GM21526 (cell line): ENCODE results near the gene DLL4.

ENCODE experiments used
- ATAC-seq: cut with Tn5 transposase; IDR thresholded peaks from one replicate; pipeline ENCODE4 v1.9.1; 2021; ENCODE audit warnings: moderate library complexity; ENCODE audit not compliant: unreplicated experiment, low FRiP score

DLL4 gene

GRCh38 chr15:40906091-40906990, 22.8 kb upstream of the DLL4 start:
- ATAC-seq, result peak; percentile 44

- ATAC-seq, result peak; percentile 5
Observed at GRCh38 chr15:40906991-40907802, 21.9 kb upstream of the DLL4 start.

- no peak for ATAC-seq
Observed at GRCh38 chr15:40908095-40908494, 21.0 kb upstream of the DLL4 start.

DNA sequence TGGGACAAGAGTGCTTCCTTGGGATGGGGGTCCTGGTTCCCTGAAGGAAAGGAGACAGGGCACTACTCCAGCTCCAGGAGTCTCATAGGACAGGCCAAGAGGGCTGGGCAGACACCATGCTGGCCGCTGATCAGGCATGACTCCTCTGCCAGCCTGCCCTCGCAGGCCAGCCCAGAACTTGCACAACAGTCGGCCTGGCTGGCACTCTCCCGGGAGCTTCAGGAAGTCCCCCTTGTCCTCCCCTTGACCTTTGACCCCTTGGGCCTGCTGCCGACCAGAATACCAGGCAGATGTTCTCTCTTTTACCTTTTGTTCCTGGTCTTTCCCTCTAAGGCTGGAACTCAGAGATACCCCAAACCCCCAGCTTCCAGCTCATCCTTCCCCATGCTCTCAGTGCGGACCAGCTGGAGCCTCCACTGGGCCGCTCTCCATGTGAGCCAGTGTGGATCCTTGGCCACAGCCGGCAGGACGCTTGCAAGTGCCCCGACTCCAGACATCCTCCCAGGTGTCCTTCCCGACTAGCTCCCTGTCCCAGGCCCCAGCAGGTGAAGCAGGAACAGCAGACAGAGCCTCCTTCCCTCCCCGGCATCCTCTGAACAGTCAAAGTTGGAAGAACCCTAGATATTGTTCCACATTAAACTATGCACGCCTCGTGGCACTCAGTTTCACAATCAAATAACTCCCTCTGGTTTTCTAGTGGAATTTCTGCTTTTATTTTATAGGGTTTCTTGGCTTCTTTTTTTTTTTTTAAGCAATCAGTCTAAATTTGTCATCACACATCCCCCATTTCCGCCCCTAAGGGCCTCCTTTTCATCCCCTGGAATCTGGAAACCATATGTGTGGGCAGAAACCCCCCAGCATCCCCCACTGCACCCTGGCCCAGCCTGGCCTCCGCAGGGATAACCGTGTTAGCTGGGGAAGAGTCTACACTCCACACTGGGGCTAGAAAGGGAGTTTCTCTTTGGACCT, 19.2 kb upstream of the DLL4 start:
- no peak for ATAC-seq

GRCh38 chr15:40911141-40911540, 18.0 kb upstream of the DLL4 start:
- no peak for ATAC-seq

GRCh38 chr15:40911693-40912092, 17.4 kb upstream of the DLL4 start:
- no peak for ATAC-seq

- ATAC-seq, result no peak
Observed at GRCh38 chr15:40912478-40912877, 16.7 kb upstream of the DLL4 start.

- ATAC-seq, result no peak
Observed at GRCh38 chr15:40914013-40914412, 15.1 kb upstream of the DLL4 start.

DNA sequence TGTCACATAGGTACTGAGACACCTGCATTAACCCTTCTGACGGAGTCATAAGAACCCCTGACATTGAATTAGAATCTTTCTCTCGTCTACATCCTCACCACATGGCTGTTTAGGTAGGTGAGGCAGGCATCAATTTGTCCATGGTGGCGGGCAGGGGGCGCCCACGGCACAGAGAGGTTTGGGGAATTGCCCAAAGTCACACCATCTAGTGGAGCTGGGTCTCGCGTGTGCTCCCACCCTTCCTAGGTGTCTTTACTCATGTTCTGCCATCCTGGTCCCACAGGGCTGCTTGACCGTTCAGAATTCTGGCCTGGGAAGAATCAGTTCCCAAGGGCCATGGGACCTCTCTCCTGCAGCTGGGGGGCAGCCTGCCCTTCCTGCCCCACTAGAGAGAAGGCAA, 14.7 kb upstream of the DLL4 start:
- ATAC-seq, result no peak

- no peak for ATAC-seq
Observed at GRCh38 chr15:40915116-40915661, 14.0 kb upstream of the DLL4 start.

DNA sequence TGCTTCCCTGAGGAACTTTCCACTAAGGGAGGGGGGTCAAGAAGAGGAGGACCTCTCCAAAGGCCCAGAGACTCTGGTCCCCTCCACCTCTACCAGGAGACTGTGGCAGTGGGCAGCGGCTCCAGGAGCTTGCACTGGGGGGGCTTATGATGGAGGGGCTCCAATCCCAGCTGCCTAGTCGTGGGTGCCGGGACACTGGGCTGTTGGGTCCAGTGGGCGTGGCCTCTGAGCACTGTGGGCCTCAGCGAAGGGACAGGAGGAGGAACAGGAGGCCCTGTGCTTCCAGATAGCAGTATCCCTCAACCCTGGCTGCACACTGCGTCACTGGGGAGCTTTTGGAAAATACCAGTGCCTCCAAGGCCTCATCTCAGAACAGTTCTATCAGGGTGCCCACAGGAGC, 13.5 kb upstream of the DLL4 start:
- ATAC-seq, result no peak

DNA sequence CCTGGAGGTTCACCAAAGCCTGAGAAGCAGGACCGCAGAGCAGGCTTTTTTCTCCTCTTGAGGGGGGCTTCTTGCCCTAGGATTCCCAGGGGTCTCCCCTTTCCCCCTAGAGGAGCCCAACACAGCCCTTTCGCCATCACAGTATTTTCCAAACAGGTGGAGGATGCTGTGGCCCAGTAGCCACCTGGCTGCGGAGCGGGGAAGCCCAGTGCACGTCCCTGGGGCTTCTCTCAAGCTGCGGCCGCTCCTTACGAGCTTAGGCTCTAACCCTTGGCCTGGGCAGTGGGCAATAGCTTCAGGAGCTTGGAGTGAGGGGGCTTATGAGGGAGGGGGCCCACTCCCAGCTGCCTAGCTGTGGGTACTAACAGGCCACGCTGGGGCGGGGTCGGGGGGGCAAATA, 11.6 kb upstream of the DLL4 start:
- ATAC-seq, result no peak

GRCh38 chr15:40918146-40918798, 10.9 kb upstream of the DLL4 start:
- no peak for ATAC-seq

GRCh38 chr15:40918799-40919392, 10.2 kb upstream of the DLL4 start:
- ATAC-seq, result no peak

DNA sequence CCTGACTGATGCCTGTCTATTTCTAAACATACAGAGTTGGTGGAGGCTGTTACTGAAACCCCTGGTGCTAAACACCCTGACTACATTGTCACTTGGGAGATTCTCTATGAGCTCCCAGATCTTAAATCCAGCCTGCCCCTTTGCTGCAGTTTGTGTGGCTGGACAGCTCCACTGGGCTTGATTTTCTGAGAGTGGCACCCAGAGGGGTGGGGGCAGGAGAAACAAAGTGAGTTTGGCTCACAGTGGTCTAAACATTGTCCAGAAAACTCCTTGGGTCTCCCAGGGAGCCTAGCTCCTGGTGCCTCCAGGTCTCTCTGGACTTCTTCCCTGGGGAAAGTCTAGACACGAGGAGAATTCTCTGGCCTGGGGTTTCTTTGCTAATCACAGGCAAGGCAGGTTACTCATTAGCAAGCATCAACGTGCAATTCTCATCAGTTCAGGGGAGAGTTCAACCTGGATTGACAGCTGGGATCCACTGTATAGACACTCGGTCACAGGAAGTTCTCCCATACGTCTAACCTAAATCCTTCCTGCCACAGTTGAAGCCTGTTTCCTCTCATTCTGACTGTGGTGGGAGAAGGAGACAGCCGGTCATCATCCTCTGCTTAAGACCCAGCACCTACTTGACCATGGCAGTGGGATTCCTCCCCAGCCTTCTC, 7.1 kb upstream of the DLL4 start:
- ATAC-seq, result no peak

DNA sequence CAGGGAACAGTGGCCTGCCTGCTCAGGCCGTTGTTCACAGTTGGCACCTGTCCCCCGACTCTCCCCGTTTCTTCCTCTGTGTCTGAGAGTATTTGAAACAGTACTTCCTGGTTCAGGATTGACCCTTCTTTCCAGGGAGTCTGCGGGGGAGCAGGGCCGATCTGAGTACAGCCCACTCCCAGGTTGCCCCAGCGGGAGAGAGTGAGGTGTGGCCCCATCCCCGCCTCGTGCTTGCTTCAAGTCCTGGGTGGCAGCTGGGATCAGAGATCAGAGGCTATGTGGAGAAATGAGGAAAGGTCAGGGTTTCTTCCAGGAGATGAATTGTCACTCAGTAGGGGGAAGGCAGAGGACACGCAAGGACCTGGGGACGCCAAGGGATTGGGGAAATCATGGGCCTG, 6.5 kb upstream of the DLL4 start:
- ATAC-seq, result no peak

DNA sequence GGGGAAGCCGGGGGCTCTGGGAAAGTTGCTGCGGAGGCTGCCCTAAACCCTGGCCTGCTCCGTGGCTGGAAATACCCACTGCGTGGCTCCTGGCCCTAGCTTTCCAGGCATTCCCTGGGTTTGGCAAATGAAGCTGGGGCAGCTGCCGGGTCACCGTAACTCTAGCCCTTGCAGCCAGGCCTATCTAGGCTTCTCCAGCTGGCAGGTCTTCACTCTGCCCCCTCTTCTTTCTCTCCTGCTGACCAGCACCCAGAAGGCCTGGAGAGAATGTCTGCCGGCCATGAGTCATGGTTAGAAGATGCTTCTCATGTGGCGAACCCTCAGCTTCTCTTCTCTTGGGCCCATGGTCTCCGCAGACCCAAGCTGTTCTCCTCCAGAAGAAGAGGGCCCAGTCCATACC, 5.6 kb upstream of the DLL4 start:
- ATAC-seq, result no peak

DNA sequence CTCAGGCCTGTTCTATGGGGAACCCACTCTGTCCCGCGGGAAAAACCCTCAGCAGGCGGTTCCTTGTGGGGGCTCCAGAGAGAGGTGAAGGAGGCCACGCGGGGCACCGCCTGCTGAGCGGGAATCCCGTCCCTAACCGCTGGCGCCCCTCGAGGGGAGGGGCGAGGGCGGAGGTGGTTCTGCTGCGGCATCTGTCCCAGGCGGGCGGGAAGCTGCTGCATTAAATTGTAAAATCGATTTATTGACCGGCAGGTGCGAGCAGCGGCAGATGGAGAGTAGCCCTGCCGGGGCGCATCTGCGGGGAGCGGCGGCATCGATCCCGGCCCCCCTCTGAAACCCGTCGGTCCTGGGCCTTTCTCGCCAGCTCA, 3.7 kb upstream of the DLL4 start:
- ATAC-seq, result no peak
